Transverse colon (tissue), 4 donors: Measurements from ENCODE around the gene ROCK2. TPM values are rescaled to one million over a fixed set of nuclear protein-coding genes. Genes with fewer than 3 reads are reported as not detected.
"Not testable (repeated sequence)": the region's sequence is repeated elsewhere in the genome, so short reads cannot be mapped to it uniquely, and the experiment has no call there.

Experiments used
- DNase-seq: peaks from one replicate; pipeline ENCODE4 v3.0.0-alpha.2; 2019
- H3K27ac ChIP-seq, 4 donors: fragments of 200-600 bp; sonication (generic); 2 replicates each; pipeline ENCODE4 v1.5.1; 2016 to 2018; ENCODE audit warnings: inconsistent platforms in 4 of 4
- H3K27me3 ChIP-seq: fragments of 200-600 bp; sonication (generic); 2 replicates; pipeline ENCODE4 v1.5.1; 2017; ENCODE audit warnings: inconsistent platforms
- H3K36me3 ChIP-seq, 4 donors: fragments of 200-600 bp; sonication (generic); 2 replicates each; pipeline ENCODE4 v1.5.1; 2017 to 2019; ENCODE audit warnings: inconsistent platforms in 4 of 4
- H3K4me1 ChIP-seq, 4 donors: fragments of 200-600 bp; sonication (generic); 2 replicates each; pipeline ENCODE4 v1.5.1; 2017 to 2020; ENCODE audit warnings: inconsistent platforms in 4 of 4
- H3K4me3 ChIP-seq, 4 donors: fragments of 200-600 bp; sonication (generic); 1 replicate in 1 of 4; 2 replicates in 3 of 4; pipeline versions ENCODE4 v1.5.1 to v1.6.1; 2017 to 2019; ENCODE audit warnings: inconsistent platforms in 4 of 4
- H3K9me3 ChIP-seq, 2 donors: fragments of 200-600 bp; sonication (generic); 2 replicates each; pipeline ENCODE4 v1.5.1; 2017 to 2019; ENCODE audit warnings: inconsistent platforms in 2 of 2
- EP300 ChIP-seq: sonication (generic); formaldehyde crosslinking; IDR thresholded peaks from one replicate; pipeline ENCODE4 v1.6.1; 2017; ENCODE audit warnings: antibody characterized with exemption, low read depth
- POLR2A ChIP-seq: fragments of 450-650 bp; IDR thresholded peaks from one replicate; pipeline ENCODE4 v1.6.1; 2016; ENCODE audit warnings: antibody characterized with exemption, mild to moderate bottlenecking, moderate library complexity
- POLR2AphosphoS5 ChIP-seq, 3 donors: sonication (generic); formaldehyde crosslinking; IDR thresholded peaks; one replicate each; pipeline ENCODE4 v1.6.1; 2016; ENCODE audit warnings: antibody characterized with exemption in 3 of 3
- WGBS, 2 donors: methylation state at CpG; one replicate each; pipeline ENCODE4 v1.1.5; 2018; ENCODE audit warnings: low coverage in 1 of 2; 5-methylcytosine and 5-hydroxymethylcytosine counted together
- in situ Hi-C, 4 donors: fragments of 200-750 bp; cut with MboI; loops; one replicate each; pipeline versions ENCODE4 v1.15.0 to v1.15.1; 2017; ENCODE audit warnings: low sequenced_read_pairs in 3 of 4, low pct_ligation_motif_present in 1 of 4, low pct_unique_long_range_greater_than_20kb in 1 of 4
- intact Hi-C: fragments of 100-400 bp; cut with DNase I; formaldehyde crosslinking; loops from one replicate; pipeline ENCODE4 v1.15.1; 2023; ENCODE audit warnings: low total_unique reads
- total RNA-seq, 4 donors: library from RNA; depleted of rRNA; stranded (reverse); fragments of >200 nt; gene quantifications; one replicate each; pipeline ENCODE4 v1.1.0, GENCODE V29; 2016
- TF ChIP-seq, protein P1 (sequence below), 5 experiments: fragments of 200-600 bp in 3 of 5; fragments of 450-650 bp in 2 of 5; sonication (generic) in 3 of 5; IDR thresholded peaks; 1 replicate in 2 of 5; 2 replicates in 3 of 5; pipeline ENCODE4 v1.5.1; 2016 to 2017; ENCODE audit warnings: antibody characterized with exemption in 5 of 5, inconsistent platforms in 3 of 5, mild to moderate bottlenecking in 2 of 5, moderate library complexity in 1 of 5

Gene ROCK2
- total RNA-seq, 4 donors from 2014 or later: 53.9 to 93.0 (median 74.7) TPM

DNA sequence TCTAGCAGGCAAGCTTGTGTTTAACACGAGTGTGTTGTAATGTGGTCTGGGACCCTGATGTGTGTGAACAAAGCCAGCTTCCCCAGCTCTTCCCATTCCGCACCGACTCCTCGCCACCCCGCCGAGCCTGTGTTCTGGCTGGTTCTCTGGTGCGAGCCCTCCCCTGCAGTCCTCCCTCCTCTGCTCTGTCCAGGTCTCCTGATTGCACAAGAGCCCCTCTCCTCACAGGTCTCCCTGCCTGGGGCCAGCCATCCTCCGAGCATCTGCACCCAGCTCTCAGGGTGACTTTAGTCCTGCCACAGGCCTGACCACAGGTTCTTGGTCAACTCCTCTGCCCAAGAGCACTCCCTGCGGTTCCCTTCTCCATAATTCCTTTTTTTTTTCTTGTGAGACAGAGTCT, 175.9 kb downstream of the ROCK2 start:
- WGBS, 2 donors: 85% methylated on average over 9 of the region's 9 CpGs; no CpG with 5 or more reads in 1 of the 2 donors
- Histone ChIP-seq H3K27ac (no peak overlapping the region), H3K4me3 (no peak overlapping the region), H3K9me3 (no peaks in the 10 kb centered on the region), H3K27me3 (no peaks in the 10 kb centered on the region), H3K4me1 (no peaks in the 10 kb centered on the region), H3K36me3 (no peaks in the 10 kb centered on the region)
- DNase-seq: no peak
- TF ChIP-seq, protein P1, sequence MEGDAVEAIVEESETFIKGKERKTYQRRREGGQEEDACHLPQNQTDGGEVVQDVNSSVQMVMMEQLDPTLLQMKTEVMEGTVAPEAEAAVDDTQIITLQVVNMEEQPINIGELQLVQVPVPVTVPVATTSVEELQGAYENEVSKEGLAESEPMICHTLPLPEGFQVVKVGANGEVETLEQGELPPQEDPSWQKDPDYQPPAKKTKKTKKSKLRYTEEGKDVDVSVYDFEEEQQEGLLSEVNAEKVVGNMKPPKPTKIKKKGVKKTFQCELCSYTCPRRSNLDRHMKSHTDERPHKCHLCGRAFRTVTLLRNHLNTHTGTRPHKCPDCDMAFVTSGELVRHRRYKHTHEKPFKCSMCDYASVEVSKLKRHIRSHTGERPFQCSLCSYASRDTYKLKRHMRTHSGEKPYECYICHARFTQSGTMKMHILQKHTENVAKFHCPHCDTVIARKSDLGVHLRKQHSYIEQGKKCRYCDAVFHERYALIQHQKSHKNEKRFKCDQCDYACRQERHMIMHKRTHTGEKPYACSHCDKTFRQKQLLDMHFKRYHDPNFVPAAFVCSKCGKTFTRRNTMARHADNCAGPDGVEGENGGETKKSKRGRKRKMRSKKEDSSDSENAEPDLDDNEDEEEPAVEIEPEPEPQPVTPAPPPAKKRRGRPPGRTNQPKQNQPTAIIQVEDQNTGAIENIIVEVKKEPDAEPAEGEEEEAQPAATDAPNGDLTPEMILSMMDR (IDR thresholded peaks at IDR 0.05): no peak
- no peak for TF ChIP-seq POLR2A
- no peak for TF ChIP-seq EP300
- no peak for TF ChIP-seq POLR2AphosphoS5 (IDR thresholded peaks at IDR 0.05)
- intact Hi-C loops (no loop called here), in situ Hi-C loops (no loop called here)

GRCh38 chr2:11166476-11166875, 178.0 kb downstream of the ROCK2 start:
- 85% methylated on average over 10 of the region's 10 CpGs; no CpG with 5 or more reads in 1 of the 2 donors for WGBS, 2 donors

GRCh38 chr2:11165046-11165445, 179.4 kb downstream of the ROCK2 start:
- DNase-seq, H3K9me3 ChIP-seq, H3K27me3 ChIP-seq, H3K4me1 ChIP-seq, H3K36me3 ChIP-seq, H3K4me3 ChIP-seq, intact Hi-C loops, H3K27ac ChIP-seq, in situ Hi-C loops: not testable (repeated sequence)
- WGBS, 2 donors: 95% methylated on average over 22 of the region's 28 CpGs; no CpG with 5 or more reads in 1 of the 2 donors

More at GRCh38 chr2:11166476-11166875, 178.0 kb downstream of the ROCK2 start:
- TF ChIP-seq POLR2A (no peak), EP300 (no peak), POLR2AphosphoS5 (IDR thresholded peaks at IDR 0.05) (no peak)
- TF ChIP-seq, protein P1 (IDR thresholded peaks at IDR 0.05): no peak
- DNase-seq: no peak
- H3K27ac ChIP-seq: no peak overlapping the region
- H3K36me3 ChIP-seq: no peaks in the 10 kb centered on the region
- no peaks in the 10 kb centered on the region for H3K9me3 ChIP-seq
- intact Hi-C loops (no loop called here), in situ Hi-C loops (no loop called here)
- H3K4me1 ChIP-seq: no peaks in the 10 kb centered on the region
- H3K4me3 ChIP-seq: no peak overlapping the region
- no peaks in the 10 kb centered on the region for H3K27me3 ChIP-seq

DNA sequence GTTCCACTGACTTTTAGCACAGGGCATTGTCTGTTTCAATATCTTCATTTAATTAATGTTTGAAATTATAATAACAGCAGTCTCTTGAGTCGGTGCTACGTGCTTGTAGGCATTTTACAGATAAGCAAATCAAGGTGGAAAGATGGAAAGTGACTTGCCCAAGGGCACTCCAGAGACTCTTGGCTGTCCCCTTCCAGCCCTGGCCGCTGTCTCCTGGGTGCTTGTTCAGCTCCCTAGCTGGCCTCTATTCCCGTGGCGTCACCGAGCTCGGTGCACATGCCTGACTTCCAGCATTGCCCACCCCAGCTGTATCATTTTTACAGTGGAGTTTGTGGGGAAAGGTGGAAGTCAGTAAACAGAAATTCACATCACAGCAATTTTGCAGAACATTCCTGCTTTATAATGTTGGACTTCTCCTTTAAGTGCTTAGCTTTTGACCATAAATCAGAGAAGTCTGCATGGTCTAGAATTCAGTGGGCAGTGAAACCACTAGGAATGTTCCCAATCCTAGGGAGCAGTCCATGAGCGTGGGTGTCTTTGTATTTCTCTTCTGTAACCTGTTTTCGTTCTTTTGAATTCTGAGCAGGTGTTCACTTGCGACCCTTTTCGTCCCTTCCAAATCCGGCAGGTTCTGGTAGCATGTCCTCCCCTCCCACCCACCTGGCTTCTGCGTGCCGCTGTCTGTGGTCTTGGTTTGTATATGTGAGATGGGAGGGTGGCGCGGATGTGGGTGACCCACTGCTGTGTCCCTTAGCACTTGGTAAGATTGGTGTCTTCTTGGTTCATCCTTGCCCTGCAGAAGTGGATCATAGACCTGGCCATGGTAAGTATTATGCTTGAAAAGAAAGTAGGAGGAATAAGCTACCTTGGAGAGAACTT, 180.8 kb downstream of the ROCK2 start:
- no peaks in the 10 kb centered on the region for H3K4me1 ChIP-seq
- intact Hi-C loops (no loop called here), in situ Hi-C loops (no loop called here)
- H3K36me3 ChIP-seq: no peaks in the 10 kb centered on the region
- no peaks in the 10 kb centered on the region for H3K27me3 ChIP-seq
- no peaks in the 10 kb centered on the region for H3K9me3 ChIP-seq
- 86 to 90% methylated on average over 8 to 16 of the region's 16 CpGs for WGBS, 2 donors
- DNase-seq: no peak
- TF ChIP-seq, protein P1 (IDR thresholded peaks at IDR 0.05): no peak
- no peak for TF ChIP-seq POLR2AphosphoS5 (IDR thresholded peaks at IDR 0.05)
- TF ChIP-seq POLR2A: no peak
- TF ChIP-seq EP300: no peak
- H3K27ac ChIP-seq: no peak overlapping the region
- no peak overlapping the region for H3K4me3 ChIP-seq
